NOMO-1 (cell line): ENCODE measurements around the gene INPP4B.

Source experiments
- DNase-seq, 2 experiments: peaks; one replicate each; lab custom pipeline; 2025; ENCODE audit not compliant: unreplicated experiment in 2 of 2; lab: John Stamatoyannopoulos, UW

The INPP4B gene

GRCh38 chr4:142064181-142064580 lies 781.9 kb downstream of the INPP4B start:
- no peak for DNase-seq

- DNase-seq = no peak
Measured at GRCh38 chr4:142045996-142046395, 800.1 kb downstream of the INPP4B start.

- no peak for DNase-seq
Measured at GRCh38 chr4:142044271-142044670, 801.8 kb downstream of the INPP4B start.

- DNase-seq = no peak
Measured at GRCh38 chr4:142043509-142043908, 802.6 kb downstream of the INPP4B start.

GRCh38 chr4:142041788-142042187 lies 804.3 kb downstream of the INPP4B start:
- DNase-seq = no peak

- DNase-seq = no peak
Measured at GRCh38 chr4:142040043-142040442, 806.1 kb downstream of the INPP4B start.

- no peak for DNase-seq
Measured at GRCh38 chr4:142036795-142037583, 809.1 kb downstream of the INPP4B start.

GRCh38 chr4:142035566-142035965 lies 810.5 kb downstream of the INPP4B start:
- no peak for DNase-seq

- DNase-seq = peak in 1 of 2 experiments; percentile 11
Measured at GRCh38 chr4:142034101-142034500, 812.0 kb downstream of the INPP4B start.

- no peak for DNase-seq
Measured at GRCh38 chr4:142030010-142030409, 816.1 kb downstream of the INPP4B start.

GRCh38 chr4:142021761-142022160 lies 824.3 kb downstream of the INPP4B start:
- DNase-seq = no peak

- no peak for DNase-seq
Measured at GRCh38 chr4:142021181-142021580, 824.9 kb downstream of the INPP4B start.

GRCh38 chr4:142016031-142016430 lies 830.1 kb downstream of the INPP4B start:
- DNase-seq = no peak

GRCh38 chr4:142009751-142010150 lies 836.4 kb downstream of the INPP4B start:
- no peak for DNase-seq

- no peak for DNase-seq
Measured at GRCh38 chr4:142005519-142005918, 840.6 kb downstream of the INPP4B start.

- no peak for DNase-seq
Measured at GRCh38 chr4:141999446-142000143, 846.5 kb downstream of the INPP4B start.

- DNase-seq = no peak
Measured at GRCh38 chr4:141995056-141995455, 851.0 kb downstream of the INPP4B start.

- no peak for DNase-seq
Measured at GRCh38 chr4:141977433-141977832, 868.7 kb downstream of the INPP4B start.
